HFF-Myc (cell line): Measurements from ENCODE around the gene GALNT10.

Experiments
- DNase-seq: peaks from one replicate; pipeline ENCODE4 v3.0.0-alpha.2; 2011; ENCODE audit warnings: low read depth; ENCODE audit errors: extremely low read depth
- H3K4me3 ChIP-seq: replicated peaks from 2 replicates; pipeline ENCODE4 v1.5.1; 2011; ENCODE audit warnings: low read depth, mild to moderate bottlenecking, control low read depth, low read length
- TF ChIP-seq, protein P1 (sequence below): IDR thresholded peaks from 2 replicates; pipeline ENCODE4 v1.5.1; 2012; ENCODE audit warnings: mild to moderate bottlenecking, low read depth, low read length, control low read depth; ENCODE audit errors: missing control alignments

The GALNT10 gene

DNA sequence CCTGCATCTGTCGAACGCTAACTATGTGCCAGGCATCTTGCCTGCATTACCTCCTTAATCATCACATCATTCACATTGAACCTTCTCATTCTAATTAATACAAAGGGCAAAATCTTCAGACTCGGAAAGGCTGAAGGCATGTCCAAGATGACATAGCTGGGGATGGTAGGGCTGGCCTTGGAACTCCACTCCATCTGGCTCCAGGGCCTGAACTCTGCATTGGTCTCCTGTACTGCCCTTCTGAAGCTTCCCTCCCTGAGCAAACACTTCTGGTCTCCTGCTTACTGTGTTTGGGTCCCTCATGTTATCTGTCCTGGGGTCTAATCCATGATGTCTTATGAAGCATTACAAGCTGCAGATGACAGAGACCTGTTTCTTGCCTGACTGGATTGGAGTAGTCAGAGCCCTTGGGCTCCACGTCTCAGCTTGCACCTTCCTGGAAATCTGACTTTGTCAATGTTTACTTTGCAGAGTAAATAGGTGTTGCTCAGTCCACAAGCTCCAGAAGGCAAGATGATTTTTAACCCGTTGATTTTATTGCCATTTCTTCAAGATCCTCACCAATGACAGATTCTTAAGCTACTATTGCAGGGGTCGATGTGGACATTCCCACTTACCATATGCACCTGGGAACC is 106.1 kb downstream of the GALNT10 start:
- no peak overlapping the region for H3K4me3 ChIP-seq
- DNase-seq, result no peak
- TF ChIP-seq, protein P1, sequence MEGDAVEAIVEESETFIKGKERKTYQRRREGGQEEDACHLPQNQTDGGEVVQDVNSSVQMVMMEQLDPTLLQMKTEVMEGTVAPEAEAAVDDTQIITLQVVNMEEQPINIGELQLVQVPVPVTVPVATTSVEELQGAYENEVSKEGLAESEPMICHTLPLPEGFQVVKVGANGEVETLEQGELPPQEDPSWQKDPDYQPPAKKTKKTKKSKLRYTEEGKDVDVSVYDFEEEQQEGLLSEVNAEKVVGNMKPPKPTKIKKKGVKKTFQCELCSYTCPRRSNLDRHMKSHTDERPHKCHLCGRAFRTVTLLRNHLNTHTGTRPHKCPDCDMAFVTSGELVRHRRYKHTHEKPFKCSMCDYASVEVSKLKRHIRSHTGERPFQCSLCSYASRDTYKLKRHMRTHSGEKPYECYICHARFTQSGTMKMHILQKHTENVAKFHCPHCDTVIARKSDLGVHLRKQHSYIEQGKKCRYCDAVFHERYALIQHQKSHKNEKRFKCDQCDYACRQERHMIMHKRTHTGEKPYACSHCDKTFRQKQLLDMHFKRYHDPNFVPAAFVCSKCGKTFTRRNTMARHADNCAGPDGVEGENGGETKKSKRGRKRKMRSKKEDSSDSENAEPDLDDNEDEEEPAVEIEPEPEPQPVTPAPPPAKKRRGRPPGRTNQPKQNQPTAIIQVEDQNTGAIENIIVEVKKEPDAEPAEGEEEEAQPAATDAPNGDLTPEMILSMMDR, result no peak

DNA sequence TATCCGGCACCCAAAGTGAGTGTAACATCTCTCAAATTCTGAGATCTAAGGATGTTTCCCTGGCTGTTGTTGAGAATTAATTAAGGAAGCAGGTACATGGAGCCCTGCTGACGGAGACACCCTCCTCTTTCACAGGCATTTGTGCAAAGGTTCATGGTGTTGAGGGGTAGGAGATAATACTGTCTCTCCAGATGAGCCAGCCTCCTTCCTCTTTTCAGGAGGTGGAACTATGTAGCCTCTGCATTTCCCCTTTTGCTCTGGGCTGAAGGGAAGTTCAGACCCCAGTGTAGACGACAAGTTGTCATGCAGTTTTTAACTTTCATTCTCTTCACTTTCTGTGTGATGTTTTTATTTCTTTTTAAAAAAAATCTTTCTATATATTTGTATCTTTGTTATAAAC is 107.5 kb downstream of the GALNT10 start:
- TF ChIP-seq, protein P1, result no peak
- DNase-seq, result no peak
- H3K4me3 ChIP-seq, result no peak overlapping the region

DNA sequence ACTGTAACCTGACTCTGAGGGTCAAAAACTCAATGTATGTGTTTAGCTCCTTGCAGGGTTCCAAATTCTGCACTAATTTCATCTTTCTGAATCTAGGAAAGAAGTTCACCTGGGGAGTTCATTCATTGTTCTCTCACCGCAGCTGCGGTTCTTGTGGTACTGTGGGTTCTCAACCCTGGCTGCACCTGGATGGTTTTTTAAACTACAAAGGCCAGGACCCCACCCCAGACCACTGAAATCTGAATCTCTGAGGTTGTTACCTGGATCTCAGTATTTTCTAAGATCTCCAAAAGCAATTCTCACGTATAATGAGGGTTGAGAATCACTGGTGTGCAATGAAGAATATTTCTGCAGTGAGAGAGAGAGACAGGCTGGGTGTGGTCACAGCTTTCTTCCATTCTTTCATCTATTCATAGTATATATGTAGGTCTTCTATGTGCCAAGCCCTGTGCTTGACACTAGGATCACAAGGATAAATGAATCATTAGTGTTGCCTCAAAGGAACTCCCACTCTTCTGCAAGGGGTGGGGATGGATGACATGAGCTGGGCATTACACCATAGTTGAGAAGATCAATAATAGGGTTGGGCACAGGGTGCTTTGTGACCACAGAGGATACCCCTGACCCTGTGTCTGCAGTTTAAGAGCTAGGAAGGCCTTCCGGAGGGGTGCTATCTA is 109.8 kb downstream of the GALNT10 start:
- TF ChIP-seq, protein P1, result no peak
- no peak overlapping the region for H3K4me3 ChIP-seq
- DNase-seq, result no peak

DNA sequence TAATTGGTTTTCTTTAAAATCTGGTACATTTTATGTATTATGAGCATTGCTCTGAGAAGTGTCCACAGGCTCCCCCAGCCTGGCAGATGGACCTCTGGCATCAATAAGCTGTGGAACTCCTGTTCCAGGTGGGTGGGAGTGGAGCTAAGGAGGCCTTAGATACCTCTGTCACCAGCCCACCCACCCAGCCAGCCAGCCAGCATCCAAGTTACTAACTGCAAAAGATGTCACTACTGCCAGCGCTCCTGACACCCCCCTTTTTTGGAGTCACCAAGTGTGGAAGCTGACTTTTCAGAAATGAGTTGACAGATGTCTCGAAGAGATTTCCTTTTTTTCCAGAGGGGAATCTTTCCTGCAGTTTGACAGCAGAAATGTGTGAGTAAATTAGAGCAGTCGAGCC is 111.2 kb downstream of the GALNT10 start:
- no peak overlapping the region for H3K4me3 ChIP-seq
- no peak for DNase-seq
- TF ChIP-seq, protein P1, result no peak

DNA sequence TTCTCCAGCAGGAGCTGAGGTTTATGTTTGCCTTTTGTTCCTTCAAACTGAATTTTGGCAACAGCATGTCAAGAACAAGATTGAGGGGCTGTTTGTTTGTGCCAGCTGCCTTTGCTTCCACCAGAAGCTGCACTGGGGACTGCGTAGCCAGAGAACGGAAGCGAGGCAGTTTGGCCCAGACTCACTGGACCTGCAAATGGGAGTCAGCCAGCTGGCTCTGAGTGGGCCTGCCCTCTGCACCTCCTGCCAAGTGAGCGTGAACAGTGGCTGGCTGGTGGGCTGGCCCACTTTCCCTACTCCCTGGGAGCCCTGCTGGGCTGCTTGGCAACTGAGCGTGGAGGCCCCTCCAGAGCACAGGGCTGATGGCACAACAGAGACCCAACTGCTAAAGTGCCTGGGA is 111.6 kb downstream of the GALNT10 start:
- no peak overlapping the region for H3K4me3 ChIP-seq
- TF ChIP-seq, protein P1, result no peak
- no peak for DNase-seq

DNA sequence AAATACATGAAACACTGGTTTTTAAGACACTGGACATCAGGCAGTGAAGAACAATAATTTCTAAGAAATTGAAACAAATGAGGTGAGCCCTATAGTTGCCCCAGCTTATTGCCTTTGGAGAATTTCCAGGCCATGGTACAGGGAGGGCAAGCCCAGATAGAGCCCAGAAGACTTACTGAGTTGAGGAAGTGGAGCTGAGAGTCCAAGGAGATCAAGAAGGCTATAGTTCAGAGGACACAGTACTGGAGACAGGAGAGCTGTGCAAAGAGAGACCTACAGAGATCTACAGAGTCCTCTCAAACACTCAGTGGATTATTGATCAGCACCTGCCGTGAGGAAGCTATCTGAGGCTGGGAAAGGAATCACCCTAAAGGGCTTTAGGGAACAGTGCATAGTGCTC is 112.6 kb downstream of the GALNT10 start:
- TF ChIP-seq, protein P1, result no peak
- no peak for DNase-seq
- no peak overlapping the region for H3K4me3 ChIP-seq
